ENCODE data around the gene KRT33A.

- TF ChIP-seq, protein P1, sequence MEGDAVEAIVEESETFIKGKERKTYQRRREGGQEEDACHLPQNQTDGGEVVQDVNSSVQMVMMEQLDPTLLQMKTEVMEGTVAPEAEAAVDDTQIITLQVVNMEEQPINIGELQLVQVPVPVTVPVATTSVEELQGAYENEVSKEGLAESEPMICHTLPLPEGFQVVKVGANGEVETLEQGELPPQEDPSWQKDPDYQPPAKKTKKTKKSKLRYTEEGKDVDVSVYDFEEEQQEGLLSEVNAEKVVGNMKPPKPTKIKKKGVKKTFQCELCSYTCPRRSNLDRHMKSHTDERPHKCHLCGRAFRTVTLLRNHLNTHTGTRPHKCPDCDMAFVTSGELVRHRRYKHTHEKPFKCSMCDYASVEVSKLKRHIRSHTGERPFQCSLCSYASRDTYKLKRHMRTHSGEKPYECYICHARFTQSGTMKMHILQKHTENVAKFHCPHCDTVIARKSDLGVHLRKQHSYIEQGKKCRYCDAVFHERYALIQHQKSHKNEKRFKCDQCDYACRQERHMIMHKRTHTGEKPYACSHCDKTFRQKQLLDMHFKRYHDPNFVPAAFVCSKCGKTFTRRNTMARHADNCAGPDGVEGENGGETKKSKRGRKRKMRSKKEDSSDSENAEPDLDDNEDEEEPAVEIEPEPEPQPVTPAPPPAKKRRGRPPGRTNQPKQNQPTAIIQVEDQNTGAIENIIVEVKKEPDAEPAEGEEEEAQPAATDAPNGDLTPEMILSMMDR (conservative IDR thresholded peaks at IDR 0.05; ENCODE audit: low read depth, low read length), result no peak
- no peak for TF ChIP-seq EZH2 (IDR thresholded peaks at IDR 0.05; ENCODE audit: borderline replicate concordance, low read depth, low read length, poor library complexity, severe bottlenecking)
These were observed 33.1 kb upstream of the KRT33A start for GRCh38 chr17:41383690-41384089.
